ENCODE results near the gene LNPEP.

- TF ChIP-seq, protein P1, sequence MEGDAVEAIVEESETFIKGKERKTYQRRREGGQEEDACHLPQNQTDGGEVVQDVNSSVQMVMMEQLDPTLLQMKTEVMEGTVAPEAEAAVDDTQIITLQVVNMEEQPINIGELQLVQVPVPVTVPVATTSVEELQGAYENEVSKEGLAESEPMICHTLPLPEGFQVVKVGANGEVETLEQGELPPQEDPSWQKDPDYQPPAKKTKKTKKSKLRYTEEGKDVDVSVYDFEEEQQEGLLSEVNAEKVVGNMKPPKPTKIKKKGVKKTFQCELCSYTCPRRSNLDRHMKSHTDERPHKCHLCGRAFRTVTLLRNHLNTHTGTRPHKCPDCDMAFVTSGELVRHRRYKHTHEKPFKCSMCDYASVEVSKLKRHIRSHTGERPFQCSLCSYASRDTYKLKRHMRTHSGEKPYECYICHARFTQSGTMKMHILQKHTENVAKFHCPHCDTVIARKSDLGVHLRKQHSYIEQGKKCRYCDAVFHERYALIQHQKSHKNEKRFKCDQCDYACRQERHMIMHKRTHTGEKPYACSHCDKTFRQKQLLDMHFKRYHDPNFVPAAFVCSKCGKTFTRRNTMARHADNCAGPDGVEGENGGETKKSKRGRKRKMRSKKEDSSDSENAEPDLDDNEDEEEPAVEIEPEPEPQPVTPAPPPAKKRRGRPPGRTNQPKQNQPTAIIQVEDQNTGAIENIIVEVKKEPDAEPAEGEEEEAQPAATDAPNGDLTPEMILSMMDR (conservative IDR thresholded peaks at IDR 0.05; ENCODE audit: low read length) = no peak
- TF ChIP-seq EZH2phosphoT487 (IDR thresholded peaks at IDR 0.05; ENCODE audit: borderline replicate concordance, low read depth, low read length) = no peak
Measured at GRCh38 chr5:97009921-97010320, 74.0 kb downstream of the LNPEP start.

Measured in OCI-LY7 (cell line).